Panc1 (cell line): ENCODE data around the gene MKRN2OS. TPM values are rescaled to one million over a fixed set of nuclear protein-coding genes. Genes with fewer than 3 reads are reported as not detected.

Experiments used
- ATAC-seq: fragments of 200-7000 bp; cut with Tn5 transposase; 2 replicates; pipeline ENCODE4 v1.9.1; 2020; ENCODE audit warnings: mild to moderate bottlenecking, moderate library complexity
- Bru-seq: library from RNA; stranded (reverse); fragments of 400-500 nt; gene quantifications from one replicate; lab custom pipeline; 2021; lab: Mats Ljungman, UMichigan
- BruChase-seq, 2 experiments: library from RNA; stranded (reverse); fragments of 400-500 nt; gene quantifications; one replicate each; lab custom pipeline; 2021; lab: Mats Ljungman, UMichigan
- BruUV-seq: library from RNA; stranded (reverse); fragments of 400-500 nt; replicated peaks from 2 replicates; lab custom pipeline; 2021; lab: Mats Ljungman, UMichigan
- CTCF ChIA-PET: fragments of 300-600 bp; sonication (Branson Sonifier 250); formaldehyde crosslinking; loops from one replicate; lab custom pipeline; 2022; ENCODE audit warnings: antibody characterized with exemption; lab: Charles Lee
- POLR2A ChIA-PET: fragments of 300-600 bp; sonication (Branson Sonifier 250); formaldehyde crosslinking; loops from one replicate; lab custom pipeline; 2022; ENCODE audit warnings: antibody characterized with exemption; lab: Charles Lee
- DNase-seq: peaks from one replicate; pipeline ENCODE4 v3.0.0-alpha.2; 2010; ENCODE audit warnings: low read depth, low spot score
- H3K27ac ChIP-seq: 2 replicates; pipeline ENCODE4 v1.5.1; 2011; ENCODE audit warnings: mild to moderate bottlenecking, low read length, inconsistent platforms
- H3K27me3 ChIP-seq: fragments of 200-500 bp; sonication (Bioruptor generic); 2 replicates; pipeline ENCODE4 v1.6.0; 2014; ENCODE audit warnings: low read length, inconsistent platforms; ENCODE audit not compliant: control insufficient read depth, insufficient read depth
- H3K36me3 ChIP-seq: fragments of 200-500 bp; sonication (Bioruptor generic); 2 replicates; pipeline ENCODE4 v1.5.1; 2014; ENCODE audit warnings: inconsistent platforms, mild to moderate bottlenecking, low read length, moderate library complexity; ENCODE audit not compliant: control insufficient read depth, insufficient read depth
- H3K4me1 ChIP-seq: 2 replicates; pipeline ENCODE4 v1.5.1; 2011; ENCODE audit warnings: inconsistent platforms, mild to moderate bottlenecking, low read length, moderate library complexity; ENCODE audit not compliant: control insufficient read depth, insufficient read depth
- H3K4me3 ChIP-seq, 2 experiments: 2 replicates each; pipeline ENCODE4 v1.5.1; 2011 to 2012; ENCODE audit warnings: low read depth in 2 of 2, low read length in 2 of 2, mild to moderate bottlenecking in 2 of 2, inconsistent platforms in 1 of 2, moderate library complexity in 1 of 2
- H3K9me3 ChIP-seq: fragments of 200-500 bp; sonication (Bioruptor generic); 2 replicates; pipeline ENCODE4 v1.5.1; 2014; ENCODE audit warnings: low read depth, mild to moderate bottlenecking, inconsistent platforms, low read length, moderate library complexity; ENCODE audit not compliant: control insufficient read depth, insufficient read depth
- POLR2AphosphoS5 ChIP-seq: IDR thresholded peaks from 2 replicates; pipeline ENCODE4 v1.6.1; 2012; ENCODE audit warnings: mild to moderate bottlenecking, low read depth, low read length, moderate library complexity
- REST ChIP-seq, 2 experiments: IDR thresholded peaks; 2 replicates each; pipeline ENCODE4 v1.6.1; 2011 to 2012; ENCODE audit warnings: low read depth in 2 of 2, control low read depth in 1 of 2, low read length in 1 of 2, mild to moderate bottlenecking in 1 of 2, moderate library complexity in 1 of 2; ENCODE audit not compliant: insufficient read depth in 1 of 2
- SIN3A ChIP-seq: IDR thresholded peaks from 2 replicates; pipeline ENCODE4 v1.6.1; 2012; ENCODE audit warnings: low read depth, mild to moderate bottlenecking, low read length, moderate library complexity, borderline replicate concordance; ENCODE audit not compliant: insufficient read depth
- TCF7L2 ChIP-seq: IDR thresholded peaks from 2 replicates; pipeline ENCODE4 v1.6.1; 2011; ENCODE audit warnings: mild to moderate bottlenecking, low read depth, low read length, inconsistent platforms
- in situ Hi-C: cut with HindIII; loops from 2 replicates; pipeline ENCODE4 v1.10.0; 2016; ENCODE audit warnings: low sequenced_read_pairs, low pct_unique_long_range_greater_than_20kb
- intact Hi-C: fragments of 100-400 bp; cut with micrococcal nuclease; formaldehyde crosslinking; loops from one replicate; pipeline ENCODE4 v1.10.0; 2022; ENCODE audit not compliant: unreplicated experiment
- long read RNA-seq: library from polyadenylated mRNA; unstranded; transcript quantifications from one replicate; pipeline ENCODE4 v2.0.0, GENCODE V29; 2021; ENCODE audit not compliant: unreplicated experiment
- polyA plus RNA-seq: library from polyadenylated mRNA; unstranded; fragments of >200 nt; gene quantifications from one replicate; pipeline ENCODE4 v1.2.1, GENCODE V29; 2012; ENCODE audit warnings: missing spikeins; ENCODE audit not compliant: insufficient read length
- total RNA-seq: library from RNA; stranded (reverse); gene quantifications from one replicate; pipeline ENCODE4 v1.2.1, GENCODE V29; 2021; ENCODE audit not compliant: unreplicated experiment
- TF ChIP-seq, protein P1 (sequence below): fragments of 450-650 bp; IDR thresholded peaks from 2 replicates; pipeline ENCODE4 v1.5.1; 2017; ENCODE audit warnings: mild to moderate bottlenecking

MKRN2OS gene, protein sequence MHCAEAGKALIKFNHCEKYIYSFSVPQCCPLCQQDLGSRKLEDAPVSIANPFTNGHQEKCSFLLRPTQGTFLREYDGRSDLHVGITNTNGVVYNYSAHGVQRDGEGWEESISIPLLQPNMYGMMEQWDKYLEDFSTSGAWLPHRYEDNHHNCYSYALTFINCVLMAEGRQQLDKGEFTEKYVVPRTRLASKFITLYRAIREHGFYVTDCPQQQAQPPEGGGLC
- total RNA-seq (not detected), Bru-seq, nascent RNA (not detected), BruChase-seq, experiment 1, labeled RNA remaining after a 2-hour chase (not detected), BruChase-seq, experiment 2, labeled RNA remaining after a 6-hour chase (not detected)
- polyA plus RNA-seq: 0.24 TPM
- long read RNA-seq, partial matches to known transcripts: 0 of 1 reads
- long read RNA-seq, other reads (novel, unspliced or antisense): 1 of 1 reads

- TF ChIP-seq TCF7L2: no peak
- TF ChIP-seq, protein P1, sequence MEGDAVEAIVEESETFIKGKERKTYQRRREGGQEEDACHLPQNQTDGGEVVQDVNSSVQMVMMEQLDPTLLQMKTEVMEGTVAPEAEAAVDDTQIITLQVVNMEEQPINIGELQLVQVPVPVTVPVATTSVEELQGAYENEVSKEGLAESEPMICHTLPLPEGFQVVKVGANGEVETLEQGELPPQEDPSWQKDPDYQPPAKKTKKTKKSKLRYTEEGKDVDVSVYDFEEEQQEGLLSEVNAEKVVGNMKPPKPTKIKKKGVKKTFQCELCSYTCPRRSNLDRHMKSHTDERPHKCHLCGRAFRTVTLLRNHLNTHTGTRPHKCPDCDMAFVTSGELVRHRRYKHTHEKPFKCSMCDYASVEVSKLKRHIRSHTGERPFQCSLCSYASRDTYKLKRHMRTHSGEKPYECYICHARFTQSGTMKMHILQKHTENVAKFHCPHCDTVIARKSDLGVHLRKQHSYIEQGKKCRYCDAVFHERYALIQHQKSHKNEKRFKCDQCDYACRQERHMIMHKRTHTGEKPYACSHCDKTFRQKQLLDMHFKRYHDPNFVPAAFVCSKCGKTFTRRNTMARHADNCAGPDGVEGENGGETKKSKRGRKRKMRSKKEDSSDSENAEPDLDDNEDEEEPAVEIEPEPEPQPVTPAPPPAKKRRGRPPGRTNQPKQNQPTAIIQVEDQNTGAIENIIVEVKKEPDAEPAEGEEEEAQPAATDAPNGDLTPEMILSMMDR: no peak
- no peak for TF ChIP-seq SIN3A
- no peak for TF ChIP-seq REST (IDR thresholded peaks at IDR 0.05; ENCODE audit: insufficient read depth in 1 of 2, low read depth in 2 of 2, low read length in 1 of 2)
- TF ChIP-seq POLR2AphosphoS5: no peak
- Histone ChIP-seq H3K27me3 (no peaks in the 10 kb centered on the region), H3K36me3 (no peaks in the 10 kb centered on the region), H3K9me3 (no peaks in the 10 kb centered on the region), H3K27ac (no peak within 1 kb of the TSS), H3K4me3 (no peak within 1 kb of the TSS), H3K4me1 (no peaks in the 10 kb centered on the region)
- in situ Hi-C loops (no loop called here), intact Hi-C loops (no loop called here)
- no TSS peak for BruUV-seq
- ChIA-PET CTCF (no interaction called here), POLR2A (interaction anchor here (0.6 kb wide), 1 partner anchor 257 kb away, joined by 3 read pairs; no protein-coding TSS in a partner anchor)
- ATAC-seq (peak; percentile 70), DNase-seq (no peak)
These were observed at the start of gene MKRN2OS for GRCh38 chr3:12545473-12545791. MKRN2OS (minus strand) TSS chr3:12545499; CDS start chr3:12545464, 35 bp downstream.

DNA sequence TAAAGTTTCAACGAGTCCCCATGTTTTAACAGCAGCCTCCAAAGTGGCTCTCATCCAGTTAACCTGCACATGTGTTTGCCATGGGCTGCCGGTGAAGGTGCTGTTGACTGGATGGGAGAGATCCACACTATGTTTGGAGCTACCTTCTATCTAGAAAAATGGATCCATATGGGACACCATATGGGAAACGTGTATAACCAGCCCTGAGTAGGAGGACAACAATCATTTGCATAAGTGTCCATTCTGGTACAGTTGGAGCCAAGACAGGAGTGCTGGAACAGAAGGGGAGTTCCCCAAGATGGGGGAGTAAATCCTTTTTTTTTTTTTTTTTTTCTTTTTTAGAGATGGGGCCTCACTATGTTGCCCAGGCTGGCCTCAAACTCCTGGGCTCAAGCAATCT, 48.2 kb upstream of the MKRN2OS start:
- DNase-seq: no peak
- no peak overlapping the region for H3K27ac ChIP-seq
- H3K4me3 ChIP-seq: no peak overlapping the region
- ATAC-seq: no peak
- no peaks in the 10 kb centered on the region for H3K27me3 ChIP-seq
- no TSS peak for BruUV-seq
- intact Hi-C loops: no loop called here
- no peaks in the 10 kb centered on the region for H3K9me3 ChIP-seq
- in situ Hi-C loops: no loop called here
- TF ChIP-seq, protein P1: no peak
- TF ChIP-seq REST (IDR thresholded peaks at IDR 0.05; ENCODE audit: insufficient read depth in 1 of 2, low read depth in 2 of 2, low read length in 1 of 2): no peak
- CTCF ChIA-PET: interaction anchor here (0.6 kb wide), 1 partner anchor 275 kb away, joined by 5 read pairs; no protein-coding TSS in a partner anchor
- peaks cover 4% of the 10 kb centered on the region for H3K36me3 ChIP-seq
- no peaks in the 10 kb centered on the region for H3K4me1 ChIP-seq
- POLR2A ChIA-PET: no interaction called here
